Fibroblast of lung (primary cell): Measurements from ENCODE around the gene CTTNBP2NL. TPM values are rescaled to one million over a fixed set of nuclear protein-coding genes. Genes with fewer than 3 reads are reported as not detected.

Experiments used
- DNase-seq, 2 donors: peaks; one replicate each; pipeline versions ENCODE4 v3.0.0 to v3.0.0-alpha.2; 2010; ENCODE audit warnings: low read depth in 2 of 2
- H2AFZ ChIP-seq: 2 replicates; pipeline ENCODE4 v1.5.1; 2012; ENCODE audit warnings: low read length, control low read depth, inconsistent platforms
- H3K27ac ChIP-seq: 2 replicates; pipeline ENCODE4 v1.5.1; 2011; ENCODE audit warnings: low read length, control low read depth; ENCODE audit not compliant: insufficient read depth
- H3K27me3 ChIP-seq: 2 replicates; pipeline ENCODE4 v1.5.1; 2011; ENCODE audit warnings: mild to moderate bottlenecking, low read length; ENCODE audit not compliant: control insufficient read depth, insufficient read depth
- H3K36me3 ChIP-seq: 2 replicates; pipeline ENCODE4 v1.5.1; 2011; ENCODE audit warnings: low read length; ENCODE audit not compliant: control insufficient read depth, insufficient read depth
- H3K4me1 ChIP-seq: 2 replicates; pipeline ENCODE4 v1.5.1; 2011; ENCODE audit warnings: low read length; ENCODE audit not compliant: control insufficient read depth, insufficient read depth; ENCODE audit errors: extremely low read depth
- H3K4me2 ChIP-seq: 2 replicates; pipeline ENCODE4 v1.5.1; 2011; ENCODE audit warnings: low read length, control low read depth; ENCODE audit not compliant: insufficient read depth; ENCODE audit errors: extremely low read depth
- H3K4me3 ChIP-seq, 4 experiments: fragments of 200-600 bp in 1 of 4; sonication (generic) in 1 of 4; replicated peaks in 1 of 4; 2 replicates each; pipeline ENCODE4 v1.5.1; 2011 to 2016; ENCODE audit warnings: low read length in 4 of 4, low read depth in 3 of 4, mild to moderate bottlenecking in 3 of 4, control low read depth in 2 of 4, inconsistent platforms in 1 of 4, mixed read lengths in 1 of 4; ENCODE audit not compliant: insufficient read depth in 1 of 4; ENCODE audit errors: control extremely low read depth in 1 of 4
- H3K79me2 ChIP-seq: 2 replicates; pipeline ENCODE4 v1.5.1; 2012; ENCODE audit warnings: mild to moderate bottlenecking, low read length, inconsistent platforms; ENCODE audit not compliant: control insufficient read depth, insufficient read depth
- H3K9ac ChIP-seq: 2 replicates; pipeline ENCODE4 v1.5.1; 2011; ENCODE audit warnings: mild to moderate bottlenecking, low read length, control low read depth; ENCODE audit not compliant: insufficient read depth
- H3K9me3 ChIP-seq: 2 replicates; pipeline ENCODE4 v1.5.1; 2012; ENCODE audit warnings: low read depth, low read length; ENCODE audit not compliant: control insufficient read depth, insufficient read depth
- H4K20me1 ChIP-seq: 2 replicates; pipeline ENCODE4 v1.5.1; 2011; ENCODE audit warnings: low read length; ENCODE audit not compliant: control insufficient read depth, insufficient read depth; ENCODE audit errors: extremely low read depth
- CTCF ChIP-seq, 2 donors: IDR thresholded peaks in 1 of 2; conservative IDR thresholded peaks in 1 of 2; 1 replicate in 1 of 2; 2 replicates in 1 of 2; pipeline ENCODE4 v1.5.1; 2011 to 2012; ENCODE audit warnings: low read length in 2 of 2, control low read depth in 1 of 2, inconsistent platforms in 1 of 2, low read depth in 1 of 2, mild to moderate bottlenecking in 1 of 2
- EZH2 ChIP-seq: IDR thresholded peaks from 2 replicates; pipeline ENCODE4 v1.5.1; 2012; ENCODE audit warnings: low read length, control low read depth, mild to moderate bottlenecking; ENCODE audit errors: missing control alignments
- polyA plus RNA-seq, 2 donors: library from polyadenylated mRNA; depleted of rRNA in 1 of 2; stranded (reverse) in 1 of 2; unstranded in 1 of 2; fragments of >200 nt; gene quantifications; 2 replicates each; pipeline ENCODE4 v1.2.1, GENCODE V29; 2011 to 2012; ENCODE audit warnings: missing spikeins in 1 of 2
- total RNA-seq: library from RNA; depleted of rRNA; stranded (reverse); fragments of >200 nt; gene quantifications from 2 replicates; pipeline ENCODE4 v1.2.1, GENCODE V29; 2014

CTTNBP2NL gene
- total and polyA plus RNA-seq, 2 donors (not counting 1 experiment from before 2014, with no cell fraction given) = 18.5 to 26.8 TPM

GRCh38 chr1:112458756-112459155 lies 62.7 kb downstream of the CTTNBP2NL start:
- no peak for DNase-seq
- H2AFZ ChIP-seq = no peak overlapping the region
- H3K4me3 ChIP-seq = no peak overlapping the region
- TF ChIP-seq CTCF (conservative IDR thresholded peaks at IDR 0.05 in 1 of 2, IDR thresholded peaks at IDR 0.05 in 1 of 2; ENCODE audit: low read depth in 1 of 2, low read length in 2 of 2) (no peak), EZH2 (no peak)
- H3K79me2 ChIP-seq = no peaks in the 10 kb centered on the region
- H3K27me3 ChIP-seq = no peaks in the 10 kb centered on the region
- no peak overlapping the region for H3K27ac ChIP-seq
- H4K20me1 ChIP-seq = no peaks in the 10 kb centered on the region
- H3K9me3 ChIP-seq = no peaks in the 10 kb centered on the region
- H3K9ac ChIP-seq = no peak overlapping the region
- no peak overlapping the region for H3K4me2 ChIP-seq
- H3K4me1 ChIP-seq = peaks cover 28% of the 10 kb centered on the region
- H3K36me3 ChIP-seq = peaks cover 14% of the 10 kb centered on the region

- Histone ChIP-seq H3K27me3 (no peaks in the 10 kb centered on the region), H3K36me3 (peaks cover 10% of the 10 kb centered on the region), H3K4me1 (peaks cover 33% of the 10 kb centered on the region), H3K9me3 (no peaks in the 10 kb centered on the region), H3K27ac (no peak overlapping the region), H4K20me1 (no peaks in the 10 kb centered on the region), H3K79me2 (no peaks in the 10 kb centered on the region), H3K4me2 (no peak overlapping the region), H3K9ac (no peak overlapping the region), H3K4me3 (no peak overlapping the region), H2AFZ (no peak overlapping the region)
- no peak for TF ChIP-seq CTCF (conservative IDR thresholded peaks at IDR 0.05 in 1 of 2, IDR thresholded peaks at IDR 0.05 in 1 of 2; ENCODE audit: low read depth in 1 of 2, low read length in 2 of 2)
- TF ChIP-seq EZH2 = no peak
- DNase-seq = peak; percentile 40 to 51
These were observed 64.6 kb downstream of the CTTNBP2NL start for GRCh38 chr1:112460615-112461014.

DNA sequence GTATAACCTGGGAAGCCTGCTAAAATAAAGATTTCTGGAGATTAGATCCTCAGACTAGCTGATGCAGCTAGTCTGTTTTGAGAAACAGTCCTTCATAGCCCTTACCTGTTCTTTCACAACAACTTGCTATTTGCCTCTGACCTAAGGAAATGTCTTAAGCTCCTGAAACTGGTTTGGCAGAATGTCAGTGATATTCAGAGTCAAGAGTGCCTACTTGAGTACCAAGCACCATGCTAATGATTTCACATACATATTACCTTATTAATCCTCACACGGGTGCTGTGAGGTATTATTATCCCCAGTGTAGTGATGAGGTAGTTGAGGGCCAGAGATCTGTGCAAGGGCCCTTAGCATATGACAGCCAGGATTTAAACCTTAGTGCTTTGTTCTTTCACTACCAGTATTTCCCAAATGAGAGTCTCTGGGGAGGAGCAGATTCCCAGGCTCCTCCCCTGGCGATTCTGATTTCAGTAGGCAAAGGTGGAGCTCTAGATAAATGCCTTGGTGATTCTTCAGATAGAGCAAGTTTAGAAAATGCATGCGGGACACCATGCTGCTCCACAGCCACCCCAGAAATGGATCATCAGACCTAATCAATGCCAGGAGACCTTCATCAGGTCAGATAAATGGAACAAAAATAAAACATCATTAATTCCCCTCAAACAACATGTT lies 65.3 kb downstream of the CTTNBP2NL start:
- Histone ChIP-seq H3K4me3 (no peak overlapping the region), H4K20me1 (no peaks in the 10 kb centered on the region), H3K27me3 (no peaks in the 10 kb centered on the region), H3K4me2 (no peak overlapping the region), H3K9ac (no peak overlapping the region), H3K79me2 (no peaks in the 10 kb centered on the region), H2AFZ (no peak overlapping the region), H3K36me3 (peaks cover 6% of the 10 kb centered on the region), H3K9me3 (no peaks in the 10 kb centered on the region), H3K27ac (no peak overlapping the region), H3K4me1 (peaks cover 32% of the 10 kb centered on the region)
- TF ChIP-seq CTCF (conservative IDR thresholded peaks at IDR 0.05 in 1 of 2, IDR thresholded peaks at IDR 0.05 in 1 of 2; ENCODE audit: low read depth in 1 of 2, low read length in 2 of 2) = no peak
- TF ChIP-seq EZH2 = no peak
- no peak for DNase-seq
